Thoracic aorta (tissue), 2 donors: Measurements from ENCODE around the gene KIF4A. TPM values are rescaled to one million over a fixed set of nuclear protein-coding genes. Genes with fewer than 3 reads are reported as not detected.

ENCODE experiments used
- ATAC-seq: fragments of 150-250 bp; one replicate; pipeline ENCODE4 v1.8.0; 2017; ENCODE audit warnings: low read depth; ENCODE audit not compliant: insufficient number of reproducible peaks, low FRiP score
- DNase-seq: peaks from one replicate; pipeline ENCODE4 v3.0.0-alpha.2; 2020; ENCODE audit warnings: low spot score
- H3K27ac ChIP-seq, 2 donors: fragments of 200-600 bp; sonication (generic); 1 replicate in 1 of 2; 2 replicates in 1 of 2; pipeline ENCODE4 v1.5.1; 2016; ENCODE audit warnings: mild to moderate bottlenecking in 2 of 2, moderate library complexity in 2 of 2
- H3K27me3 ChIP-seq: fragments of 200-600 bp; sonication (generic); replicated peaks from 2 replicates; pipeline ENCODE4 v1.6.0; 2016; ENCODE audit warnings: mild to moderate bottlenecking; ENCODE audit not compliant: insufficient read depth
- H3K36me3 ChIP-seq: fragments of 200-600 bp; sonication (generic); one replicate; pipeline ENCODE4 v1.5.1; 2016
- H3K4me1 ChIP-seq, 2 donors: fragments of 200-600 bp; sonication (generic); 1 replicate in 1 of 2; 2 replicates in 1 of 2; pipeline versions ENCODE4 v1.5.1 to v1.6.0; 2016; ENCODE audit warnings: low read depth in 2 of 2, mild to moderate bottlenecking in 1 of 2; ENCODE audit not compliant: control insufficient read depth in 1 of 2
- H3K4me3 ChIP-seq: fragments of 200-600 bp; sonication (generic); 2 replicates; pipeline ENCODE4 v1.5.1; 2016; ENCODE audit warnings: mild to moderate bottlenecking
- H3K9me3 ChIP-seq: fragments of 200-600 bp; sonication (generic); 2 replicates; pipeline ENCODE4 v1.5.1; 2016
- CTCF ChIP-seq: fragments of 200-600 bp; sonication (generic); IDR thresholded peaks from one replicate; pipeline ENCODE4 v1.5.1; 2019; ENCODE audit warnings: antibody characterized with exemption
- total RNA-seq, 2 donors: library from RNA; depleted of rRNA; stranded (reverse); fragments of >200 nt; gene quantifications; one replicate each; pipeline versions ENCODE4 v1.1.0 to v1.2.3, GENCODE V29; 2016

Gene KIF4A
- total RNA-seq, 2 donors from 2014 or later = 1.7 TPM; not detected in 1

GRCh38 chrX:70422851-70423341, 133.0 kb downstream of the KIF4A start, which contains the start of gene GDPD2:
GDPD2 (plus strand) TSS chrX:70423314; CDS start chrX:70424985, 1,671 bp downstream.
- Histone ChIP-seq H3K4me3 (no peak within 1 kb of the TSS), H3K9me3 (no peaks in the 10 kb centered on the region), H3K36me3 (no peaks in the 10 kb centered on the region), H3K4me1 (no peaks in the 10 kb centered on the region), H3K27me3 (no peaks in the 10 kb centered on the region), H3K27ac (no peak within 1 kb of the TSS)
- ATAC-seq = no peak
- DNase-seq = no peak
- peak; percentile 14 for TF ChIP-seq CTCF

GRCh38 chrX:70423936-70424675, 134.2 kb downstream of the KIF4A start:
- Histone ChIP-seq H3K9me3 (no peaks in the 10 kb centered on the region), H3K4me1 (no peaks in the 10 kb centered on the region), H3K4me3 (no peak overlapping the region), H3K27ac (no peak overlapping the region), H3K27me3 (no peaks in the 10 kb centered on the region), H3K36me3 (no peaks in the 10 kb centered on the region)
- ATAC-seq (no peak), DNase-seq (no peak)
- TF ChIP-seq CTCF = no peak

- H3K4me1 ChIP-seq = no peaks in the 10 kb centered on the region
- no peaks in the 10 kb centered on the region for H3K9me3 ChIP-seq
- no peak for ATAC-seq
- no peak overlapping the region for H3K27ac ChIP-seq
- H3K27me3 ChIP-seq = no peaks in the 10 kb centered on the region
- no peak for TF ChIP-seq CTCF
- DNase-seq = no peak
- no peak overlapping the region for H3K4me3 ChIP-seq
- no peaks in the 10 kb centered on the region for H3K36me3 ChIP-seq
Observed at GRCh38 chrX:70424801-70425200, 134.9 kb downstream of the KIF4A start.

- H3K4me1 ChIP-seq = no peaks in the 10 kb centered on the region
- DNase-seq (no peak), ATAC-seq (no peak)
- H3K9me3 ChIP-seq = no peaks in the 10 kb centered on the region
- no peaks in the 10 kb centered on the region for H3K27me3 ChIP-seq
- no peaks in the 10 kb centered on the region for H3K36me3 ChIP-seq
- no peak for TF ChIP-seq CTCF
- H3K27ac ChIP-seq = no peak overlapping the region
- H3K4me3 ChIP-seq = no peak overlapping the region
Observed at GRCh38 chrX:70426286-70427278, 136.7 kb downstream of the KIF4A start.

GRCh38 chrX:70427365-70427764, 137.5 kb downstream of the KIF4A start:
- Histone ChIP-seq H3K4me3 (no peak overlapping the region), H3K27ac (no peak overlapping the region), H3K27me3 (no peaks in the 10 kb centered on the region), H3K9me3 (no peaks in the 10 kb centered on the region), H3K36me3 (no peaks in the 10 kb centered on the region), H3K4me1 (no peaks in the 10 kb centered on the region)
- no peak for ATAC-seq
- no peak for DNase-seq
- TF ChIP-seq CTCF = no peak
